ENCODE measurements around the gene TLCD2. TPM values are rescaled to one million over a fixed set of nuclear protein-coding genes. Genes with fewer than 3 reads are reported as not detected.

Gene TLCD2
- total RNA-seq, 4 donors from 2014 or later: 6.3 to 39.4 (median 16.9) TPM

DNA sequence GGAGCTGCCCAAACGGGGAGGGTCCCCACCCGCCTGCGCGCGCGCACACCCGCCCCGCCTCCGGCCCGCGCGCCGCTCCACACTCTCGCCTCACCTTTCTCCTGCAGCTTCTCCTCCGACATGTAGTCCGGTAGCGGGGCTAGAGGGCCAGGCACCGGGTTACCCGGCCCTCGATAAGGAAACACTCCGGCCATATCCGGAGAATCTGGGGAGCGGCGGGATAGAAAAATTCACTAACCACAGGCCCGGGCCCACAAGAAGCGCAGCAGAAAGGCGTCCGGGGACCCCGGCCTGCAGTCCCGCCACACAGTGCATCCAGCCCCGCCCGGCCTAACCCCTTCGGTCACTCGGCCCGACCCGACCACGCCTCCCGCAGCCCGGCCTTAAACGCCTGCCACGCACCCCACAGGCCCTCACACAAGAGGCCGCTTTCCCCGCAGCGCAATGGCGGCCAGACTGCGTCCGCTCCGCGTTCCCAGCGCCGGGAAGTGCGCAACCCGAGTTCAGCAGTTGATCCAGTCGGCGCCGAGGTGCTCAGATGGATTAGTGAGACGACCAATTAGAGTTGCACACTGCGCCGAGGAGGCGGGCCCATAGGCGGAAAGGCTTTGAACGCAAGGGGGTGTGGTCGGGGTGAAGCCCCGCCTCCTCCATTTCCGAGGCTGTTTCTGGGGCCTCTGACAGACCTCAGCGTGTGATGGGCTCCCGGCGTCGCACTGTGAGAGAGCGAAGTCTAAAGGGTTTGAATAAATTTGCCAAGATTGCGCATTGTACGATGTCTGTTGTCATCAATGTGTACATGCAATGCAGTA lies 25.6 kb downstream of the TLCD2 start, which contains the start of gene PRPF8:
Gene PRPF8 (minus strand): TSS at position 490 of the 812 bp plus-strand sequence. CDS start 296 bp downstream, at position 194.
- TF ChIP-seq, protein P1, sequence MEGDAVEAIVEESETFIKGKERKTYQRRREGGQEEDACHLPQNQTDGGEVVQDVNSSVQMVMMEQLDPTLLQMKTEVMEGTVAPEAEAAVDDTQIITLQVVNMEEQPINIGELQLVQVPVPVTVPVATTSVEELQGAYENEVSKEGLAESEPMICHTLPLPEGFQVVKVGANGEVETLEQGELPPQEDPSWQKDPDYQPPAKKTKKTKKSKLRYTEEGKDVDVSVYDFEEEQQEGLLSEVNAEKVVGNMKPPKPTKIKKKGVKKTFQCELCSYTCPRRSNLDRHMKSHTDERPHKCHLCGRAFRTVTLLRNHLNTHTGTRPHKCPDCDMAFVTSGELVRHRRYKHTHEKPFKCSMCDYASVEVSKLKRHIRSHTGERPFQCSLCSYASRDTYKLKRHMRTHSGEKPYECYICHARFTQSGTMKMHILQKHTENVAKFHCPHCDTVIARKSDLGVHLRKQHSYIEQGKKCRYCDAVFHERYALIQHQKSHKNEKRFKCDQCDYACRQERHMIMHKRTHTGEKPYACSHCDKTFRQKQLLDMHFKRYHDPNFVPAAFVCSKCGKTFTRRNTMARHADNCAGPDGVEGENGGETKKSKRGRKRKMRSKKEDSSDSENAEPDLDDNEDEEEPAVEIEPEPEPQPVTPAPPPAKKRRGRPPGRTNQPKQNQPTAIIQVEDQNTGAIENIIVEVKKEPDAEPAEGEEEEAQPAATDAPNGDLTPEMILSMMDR (IDR thresholded peaks at IDR 0.05; ENCODE audit: low read depth): no peak

DNA sequence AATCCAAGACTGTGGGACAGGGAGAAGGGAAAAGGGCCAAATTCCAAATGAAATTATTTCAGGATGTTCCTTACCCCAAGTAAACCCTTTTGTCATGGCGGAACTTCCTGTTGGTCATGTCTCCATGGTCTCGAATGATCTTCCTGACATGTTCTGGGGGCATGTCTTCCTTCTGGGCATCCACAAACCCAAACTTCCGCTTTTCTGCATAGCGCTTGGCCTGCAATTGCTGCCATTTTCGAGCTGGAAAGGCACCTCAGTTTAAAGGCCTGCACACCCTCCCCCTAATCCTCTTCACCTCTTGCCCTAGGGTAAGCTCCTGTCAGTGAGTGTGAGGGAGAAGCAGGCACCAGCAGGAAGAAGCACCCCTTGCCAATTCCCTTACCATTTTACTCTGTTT lies 26.7 kb downstream of the TLCD2 start:
- TF ChIP-seq, protein P1 (IDR thresholded peaks at IDR 0.05; ENCODE audit: low read depth): no peak

DNA sequence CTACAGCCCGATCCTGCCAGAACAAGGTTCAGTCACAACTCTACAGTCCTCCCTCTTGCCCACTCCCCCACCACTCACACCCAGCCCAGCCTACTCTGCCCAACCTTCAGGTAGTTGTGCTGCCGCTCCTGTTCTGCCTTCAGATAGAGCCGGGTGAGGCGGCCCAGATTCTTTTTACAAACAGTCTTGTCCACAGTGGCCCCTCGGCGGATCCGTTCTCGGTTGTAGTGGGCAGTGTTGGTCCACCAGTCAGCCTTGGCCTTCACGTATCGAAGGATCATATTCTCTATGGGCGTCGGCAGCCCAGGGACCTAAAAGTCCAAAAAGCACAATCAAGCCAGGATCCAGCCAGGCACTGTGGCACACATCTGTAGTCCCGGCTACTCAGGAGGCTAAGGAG lies 33.8 kb downstream of the TLCD2 start:
- TF ChIP-seq, protein P1 (IDR thresholded peaks at IDR 0.05; ENCODE audit: low read depth): no peak

DNA sequence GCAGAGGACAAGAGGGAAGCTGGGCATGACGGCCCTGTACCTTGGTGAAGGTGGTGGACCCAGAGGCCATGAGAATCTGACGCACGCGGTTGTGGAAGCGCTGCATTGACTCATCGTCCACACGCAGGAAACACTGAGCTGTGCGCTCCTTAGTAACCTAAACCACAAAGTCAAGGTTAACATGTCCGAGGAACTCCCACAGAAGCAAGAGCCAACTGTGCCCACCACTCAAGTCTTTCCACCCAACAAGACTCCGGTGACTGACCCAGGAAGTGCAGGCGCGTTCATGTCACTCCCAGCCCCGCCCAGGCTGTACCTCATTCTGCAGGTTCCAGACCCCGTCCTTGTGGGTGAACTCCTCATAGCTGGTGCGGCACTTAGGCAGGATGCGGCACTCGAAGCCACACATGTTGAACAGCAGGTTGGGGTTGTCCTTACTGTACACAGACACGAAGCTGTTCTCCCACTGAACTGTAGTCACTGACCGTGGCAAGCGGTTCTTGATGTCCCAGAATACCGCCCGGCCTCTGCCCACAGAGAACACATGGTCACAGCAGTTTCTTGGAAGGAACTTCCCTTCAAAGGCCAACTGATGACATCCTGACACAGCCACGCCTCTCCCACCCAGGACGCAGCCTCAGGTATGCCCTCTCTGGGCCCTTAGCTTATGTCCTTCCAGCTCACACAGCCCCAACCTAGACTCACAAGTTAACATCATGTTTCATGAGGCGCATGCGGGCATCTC lies 37.0 kb downstream of the TLCD2 start:
- TF ChIP-seq, protein P1 (IDR thresholded peaks at IDR 0.05; ENCODE audit: low read depth): no peak

DNA sequence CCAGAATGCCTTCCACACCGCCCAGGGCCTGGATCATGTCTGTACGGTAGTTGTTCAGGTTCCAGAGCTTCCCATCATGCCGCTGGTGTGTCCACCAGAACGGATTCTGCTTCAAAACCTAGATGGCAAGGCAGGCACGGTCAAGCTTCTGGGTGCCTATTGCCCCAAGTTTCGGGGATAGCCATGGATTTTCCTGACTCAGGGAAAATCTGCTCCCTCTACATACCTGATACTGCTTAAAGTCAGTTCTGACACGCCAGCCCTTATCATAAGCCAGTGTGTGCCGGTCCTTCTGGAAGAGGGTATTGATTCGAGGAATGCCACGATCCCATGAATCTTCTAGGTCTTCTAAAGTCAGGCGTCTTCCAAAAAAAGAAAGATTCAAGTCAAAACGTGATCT lies 49.1 kb downstream of the TLCD2 start:
- TF ChIP-seq, protein P1 (IDR thresholded peaks at IDR 0.05; ENCODE audit: low read depth): no peak

DNA sequence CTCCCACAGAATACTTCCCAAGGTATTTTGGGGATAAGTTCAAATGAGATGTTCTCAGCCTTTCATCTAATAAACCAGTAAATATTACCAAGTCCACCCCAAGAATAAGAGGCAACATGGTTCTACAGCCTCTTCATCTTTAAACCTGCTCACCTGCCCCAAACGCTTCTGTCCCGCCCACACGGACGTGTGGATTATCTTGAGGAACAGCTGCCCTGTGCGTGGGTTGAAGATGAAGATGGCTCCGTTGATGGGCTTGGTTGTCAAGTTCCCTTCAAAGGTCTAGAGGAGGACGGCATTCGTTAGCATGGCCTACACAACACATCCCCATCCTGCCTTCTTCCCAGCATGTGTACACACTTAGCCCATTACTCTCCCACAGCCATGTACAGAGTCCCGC lies 52.1 kb downstream of the TLCD2 start:
- TF ChIP-seq, protein P1 (IDR thresholded peaks at IDR 0.05; ENCODE audit: low read depth): no peak

DNA sequence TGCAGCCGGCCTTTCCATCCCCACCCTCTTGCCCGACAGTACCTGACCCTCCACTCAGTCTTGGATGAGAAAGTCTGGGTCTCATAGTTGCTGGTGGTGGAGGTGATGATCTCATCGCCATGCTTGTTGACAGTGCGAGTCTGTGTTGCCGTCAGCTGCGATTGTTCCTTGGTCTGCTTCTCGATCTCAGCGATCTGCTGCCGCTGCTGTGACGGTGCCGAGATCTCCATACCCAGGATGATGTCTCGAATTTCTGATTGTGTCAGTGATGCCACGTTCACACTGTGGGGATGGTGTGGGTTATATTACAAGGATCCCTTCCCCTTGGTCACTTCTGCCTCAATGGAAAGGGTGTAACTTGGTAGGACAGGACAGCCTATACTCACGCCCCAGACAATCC lies 56.4 kb downstream of the TLCD2 start:
- TF ChIP-seq, protein P1 (IDR thresholded peaks at IDR 0.05; ENCODE audit: low read depth): no peak

All from subcutaneous adipose tissue (tissue), 4 donors.